Aorta (tissue), 5 donors: Measurements from ENCODE around the gene HNMT. TPM values are rescaled to one million over a fixed set of nuclear protein-coding genes. Genes with fewer than 3 reads are reported as not detected.
A peak's percentile ranks its signal among the peaks of the same experiment; 100 is the strongest.

Experiments used
- ATAC-seq: fragments of 200-7000 bp; cut with Tn5 transposase; one replicate; pipeline ENCODE4 v1.9.1; 2022; ENCODE audit warnings: moderate library complexity; ENCODE audit not compliant: low FRiP score
- DNase-seq, 2 donors: peaks; one replicate each; pipeline ENCODE4 v3.0.0-alpha.2; 2020
- H3K27ac ChIP-seq, 2 donors: one replicate each; pipeline ENCODE4 v1.5.1; 2013; ENCODE audit warnings: low read length in 2 of 2, mild to moderate bottlenecking in 2 of 2, moderate library complexity in 2 of 2, control low read depth in 1 of 2, inconsistent platforms in 1 of 2, low read depth in 1 of 2
- H3K27me3 ChIP-seq, 2 donors: one replicate each; pipeline ENCODE4 v1.6.1; 2013; ENCODE audit warnings: control low read depth in 1 of 2, low read length in 1 of 2, mild to moderate bottlenecking in 1 of 2, moderate library complexity in 1 of 2; ENCODE audit not compliant: insufficient read depth in 2 of 2, control insufficient read depth in 1 of 2
- H3K36me3 ChIP-seq, 2 donors: one replicate each; pipeline ENCODE4 v1.6.1; 2013; ENCODE audit warnings: control low read depth in 1 of 2, low read length in 1 of 2, mild to moderate bottlenecking in 1 of 2; ENCODE audit not compliant: insufficient read depth in 2 of 2, control insufficient read depth in 1 of 2
- H3K4me1 ChIP-seq, 2 donors: one replicate each; pipeline ENCODE4 v1.6.1; 2013; ENCODE audit warnings: low read length in 2 of 2, control low read depth in 1 of 2, mild to moderate bottlenecking in 1 of 2, moderate library complexity in 1 of 2; ENCODE audit not compliant: insufficient read depth in 2 of 2, control insufficient read depth in 1 of 2
- H3K4me3 ChIP-seq, 2 donors: one replicate each; pipeline ENCODE4 v1.5.1; 2013; ENCODE audit warnings: low read length in 2 of 2, control low read depth in 1 of 2, mild to moderate bottlenecking in 1 of 2
- H3K9me3 ChIP-seq: one replicate; pipeline ENCODE4 v1.6.1; 2013; ENCODE audit warnings: mild to moderate bottlenecking, low read length; ENCODE audit not compliant: control insufficient read depth
- WGBS, 2 donors: extraction: QIAGEN DNeasy Blood & Tissue Kit; methylation state at CpG; one replicate each; pipeline ENCODE4 v1.1.7; 2013; 5-methylcytosine and 5-hydroxymethylcytosine counted together
- intact Hi-C, 2 donors: fragments of 100-400 bp; cut with DNase I; formaldehyde crosslinking; loops; one replicate each; pipeline versions ENCODE4 v1.14.2 to v1.15.0; 2022
- polyA plus RNA-seq, 2 donors: library from polyadenylated mRNA; stranded (reverse); fragments of 200-250 nt; gene quantifications; one replicate each; pipeline ENCODE4 v1.2.3, GENCODE V29; 2013
- total RNA-seq, 2 donors: library from RNA; stranded (reverse); fragmentation: NEBNext Ultra II Directional; extraction: Animal tissue kit (Norgen Biotek cat#: 25700); gene quantifications; one replicate each; pipeline ENCODE4 v1.2.1, GENCODE V29; 2021
- donor health status: healthy with polysubstance abuse.
- donor health status: Bipolar disorder and iron deficiency.
- donor health status: DM: no; HTN: no; CAD: no.
- donor health status: DM: no; HTN: no; CAD: no.
- donor health status: DM: yes; HTN: yes; CAD: no.

Gene HNMT
- total and polyA plus RNA-seq, 4 donors, result 35.8 to 102 (median 74.1) TPM

DNA sequence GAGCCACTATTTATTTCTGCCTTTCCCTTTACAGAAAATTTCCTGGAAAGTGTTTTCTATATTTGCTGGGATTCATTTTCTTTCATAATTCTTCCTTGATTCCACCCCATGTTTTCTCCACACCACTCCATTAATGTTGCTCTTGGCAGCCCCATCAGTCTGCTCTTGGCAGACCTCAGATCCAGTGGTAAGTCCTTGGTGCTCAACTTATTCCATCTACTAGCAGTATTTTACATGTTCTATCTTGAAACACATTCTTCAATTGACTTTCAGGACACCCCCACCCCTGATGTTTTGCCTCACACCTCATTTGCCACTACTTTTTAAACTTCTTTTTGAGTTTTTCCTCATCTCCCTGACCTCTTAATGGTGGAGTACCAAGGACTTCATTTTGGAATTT, 65.0 kb downstream of the HNMT start:
- intact Hi-C loops, result no loop called here
- peak in 1 of 2 donors; percentile 58 for DNase-seq
- no peaks in the 10 kb centered on the region for H3K36me3 ChIP-seq
- H3K27me3 ChIP-seq, result no peaks in the 10 kb centered on the region
- H3K9me3 ChIP-seq, result no peaks in the 10 kb centered on the region
- peaks cover 0 to 6% of the 10 kb centered on the region in 2 donors for H3K4me1 ChIP-seq
- H3K4me3 ChIP-seq, result no peak overlapping the region
- ATAC-seq, result peak; percentile 82
- H3K27ac ChIP-seq, result no peak overlapping the region

DNA sequence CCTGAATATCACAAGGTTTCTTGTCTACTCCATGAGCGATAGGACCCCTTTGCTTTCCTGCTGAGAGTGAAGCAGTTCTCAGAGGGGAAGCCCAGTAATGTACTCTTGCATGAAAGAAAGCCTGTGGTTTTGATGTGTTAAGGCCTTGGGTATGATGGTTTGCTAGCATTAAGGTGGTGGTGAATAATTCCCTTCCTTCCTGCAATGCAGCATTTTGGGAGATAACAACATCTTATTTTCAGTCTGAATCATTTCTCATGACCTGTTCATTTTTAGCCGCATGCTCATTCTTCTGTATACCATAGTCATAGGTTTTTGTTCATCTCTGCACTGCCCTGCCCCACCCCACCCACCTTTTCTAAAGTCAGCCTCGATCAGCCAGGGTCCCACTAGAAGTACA, 66.2 kb downstream of the HNMT start:
- Histone ChIP-seq H3K4me1 (peaks cover 0 to 6% of the 10 kb centered on the region in 2 donors), H3K36me3 (no peaks in the 10 kb centered on the region), H3K9me3 (no peaks in the 10 kb centered on the region), H3K27ac (no peak overlapping the region), H3K4me3 (no peak overlapping the region), H3K27me3 (no peaks in the 10 kb centered on the region)
- 91% methylated on average over 3 of the region's 3 CpGs for WGBS, 2 donors
- ATAC-seq (no peak), DNase-seq (no peak)
- intact Hi-C loops, result no loop called here

DNA sequence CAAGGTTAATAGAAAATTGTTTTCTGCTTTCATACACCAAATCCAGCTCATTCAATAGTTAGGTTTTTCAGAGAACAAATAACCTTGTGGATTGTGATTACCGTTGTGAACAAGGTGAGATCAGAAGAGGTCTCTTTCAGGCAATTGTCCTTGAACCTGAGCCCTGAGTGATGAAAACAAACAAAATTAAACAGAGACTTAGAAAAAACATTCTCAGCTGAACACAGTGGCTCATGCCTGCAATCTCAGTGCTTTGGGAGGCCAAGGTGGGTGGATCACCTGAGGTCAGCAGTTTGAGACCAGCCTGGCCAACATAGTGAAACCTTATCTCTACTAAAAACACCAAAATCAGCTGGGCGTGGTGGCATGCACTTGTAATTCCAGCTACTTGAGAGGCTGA, 68.1 kb downstream of the HNMT start:
- DNase-seq (no peak), ATAC-seq (no peak)

DNA sequence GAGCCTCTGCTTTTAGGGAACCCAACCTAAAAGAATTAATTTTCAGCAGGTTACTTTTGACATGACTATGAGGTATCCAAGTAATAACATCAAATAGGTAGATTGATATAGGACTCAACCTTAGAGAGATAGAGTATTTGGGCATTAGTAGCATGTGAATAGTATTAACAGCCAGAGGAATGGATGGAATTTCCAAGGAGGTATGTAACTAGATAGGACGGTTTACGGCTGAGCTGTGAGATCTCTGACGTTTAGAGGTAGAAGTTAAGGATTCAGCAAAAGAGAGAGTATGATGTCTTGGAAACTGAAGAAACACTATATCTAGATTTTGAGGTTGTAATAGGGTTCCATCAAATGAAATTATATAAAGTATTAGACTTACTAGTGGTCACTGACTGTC, 70.3 kb downstream of the HNMT start:
- WGBS, 2 donors, result 93 to 95% methylated on average over 3 of the region's 3 CpGs
- Histone ChIP-seq H3K4me1 (peaks cover 0 to 3% of the 10 kb centered on the region in 2 donors), H3K27me3 (no peaks in the 10 kb centered on the region), H3K9me3 (no peaks in the 10 kb centered on the region), H3K4me3 (no peak overlapping the region), H3K27ac (no peak overlapping the region), H3K36me3 (no peaks in the 10 kb centered on the region)
- ATAC-seq, result no peak
- intact Hi-C loops, result no loop called here
- DNase-seq, result no peak

More for the DNA sequence above, 68.1 kb downstream of the HNMT start:
- H3K27ac ChIP-seq, result no peak overlapping the region
- no peaks in the 10 kb centered on the region for H3K27me3 ChIP-seq
- no peaks in the 10 kb centered on the region for H3K9me3 ChIP-seq
- 87 to 93% methylated on average over 2 of the region's 2 CpGs for WGBS, 2 donors
- no peaks in the 10 kb centered on the region for H3K36me3 ChIP-seq
- intact Hi-C loops, result no loop called here
- H3K4me3 ChIP-seq, result no peak overlapping the region
- peaks cover 0 to 4% of the 10 kb centered on the region in 2 donors for H3K4me1 ChIP-seq

DNA sequence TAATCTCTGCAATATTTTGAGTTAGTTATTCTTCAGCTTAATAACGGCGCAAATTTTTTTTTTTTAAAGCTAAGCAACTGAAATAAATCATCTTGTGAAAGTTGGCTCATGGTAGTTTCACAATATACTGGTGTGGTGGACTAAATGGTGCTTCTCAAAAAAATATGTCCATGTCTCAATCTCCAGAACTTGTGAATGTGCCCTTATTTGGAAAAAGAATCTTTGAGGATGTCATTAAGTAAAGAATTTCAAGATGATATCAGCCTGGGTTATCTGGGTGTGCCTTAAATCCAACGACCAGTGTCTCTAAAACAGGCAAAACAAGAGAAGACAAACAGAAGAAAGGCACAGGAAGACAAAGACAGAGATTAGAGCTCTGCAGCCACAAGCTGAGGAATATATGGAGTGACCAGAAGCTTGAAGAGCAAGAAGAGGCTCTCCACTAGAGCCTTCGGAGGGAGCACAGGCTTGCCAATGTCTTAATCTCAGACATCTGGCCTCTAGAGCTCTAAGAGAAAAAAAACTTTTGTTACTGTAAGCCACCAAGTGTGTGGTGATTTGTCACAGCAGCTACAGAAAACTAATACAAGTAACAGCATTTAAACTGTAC, 71.4 kb downstream of the HNMT start:
- intact Hi-C loops, result no loop called here
- Histone ChIP-seq H3K4me3 (no peak overlapping the region), H3K36me3 (no peaks in the 10 kb centered on the region), H3K27ac (no peak overlapping the region), H3K4me1 (no peaks in the 10 kb centered on the region), H3K27me3 (no peaks in the 10 kb centered on the region), H3K9me3 (no peaks in the 10 kb centered on the region)
- ATAC-seq, result no peak
- DNase-seq, result no peak
- 67 to 71% methylated on average over 4 of the region's 4 CpGs for whole genome bisulfite sequencing, 2 donors

DNA sequence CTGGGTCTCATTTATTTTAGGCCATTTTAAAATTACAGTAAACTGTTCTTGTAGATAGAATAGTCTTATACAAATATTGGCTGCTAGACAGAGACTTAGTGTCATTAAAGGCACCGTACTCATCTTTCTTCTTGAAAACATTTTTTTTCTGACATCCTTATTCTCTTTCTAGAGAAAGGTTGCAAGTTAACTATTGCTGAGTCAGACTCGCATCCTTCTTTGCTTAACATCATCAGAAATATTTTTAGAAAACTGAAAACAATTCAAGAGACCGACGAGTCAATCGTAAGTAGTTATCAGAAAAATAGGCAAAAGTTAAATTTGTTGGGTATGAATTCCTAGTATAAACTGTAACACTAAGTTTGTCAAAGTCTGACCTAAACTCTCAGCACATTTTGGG, 72.2 kb downstream of the HNMT start:
- intact Hi-C loops, result no loop called here
- H3K9me3 ChIP-seq, result no peaks in the 10 kb centered on the region
- H3K27ac ChIP-seq, result no peak overlapping the region
- H3K27me3 ChIP-seq, result no peaks in the 10 kb centered on the region
- 42 to 46% methylated on average over 5 of the region's 5 CpGs for WGBS, 2 donors
- H3K4me1 ChIP-seq, result no peaks in the 10 kb centered on the region
- no peaks in the 10 kb centered on the region for H3K36me3 ChIP-seq
- ATAC-seq (no peak), DNase-seq (no peak)
- H3K4me3 ChIP-seq, result no peak overlapping the region

DNA sequence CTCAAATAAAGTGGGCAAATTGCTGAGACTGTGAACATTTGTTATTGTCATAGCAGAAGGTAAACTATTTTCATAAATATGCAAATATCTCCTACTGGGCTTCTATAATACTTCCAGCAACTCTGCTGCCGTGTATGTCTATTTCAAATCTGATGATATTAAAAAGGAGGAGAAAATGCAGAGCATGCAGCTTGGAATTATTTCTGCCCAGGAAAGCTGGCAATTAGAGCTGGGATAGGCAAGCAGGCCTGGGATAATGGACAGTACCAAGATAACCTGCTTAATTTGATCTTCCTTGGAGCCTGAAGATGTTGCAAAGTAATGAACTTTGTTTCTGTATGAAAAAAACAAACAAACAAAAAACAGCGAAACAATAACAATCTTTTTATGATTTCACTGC, 72.8 kb downstream of the HNMT start:
- no peak for DNase-seq
- Histone ChIP-seq H3K4me3 (no peak overlapping the region), H3K27ac (no peak overlapping the region), H3K9me3 (no peaks in the 10 kb centered on the region), H3K4me1 (no peaks in the 10 kb centered on the region), H3K36me3 (no peaks in the 10 kb centered on the region), H3K27me3 (no peaks in the 10 kb centered on the region)
- intact Hi-C loops, result no loop called here
- ATAC-seq, result no peak
- WGBS, 2 donors, result 88 to 90% methylated on average over 2 of the region's 2 CpGs

DNA sequence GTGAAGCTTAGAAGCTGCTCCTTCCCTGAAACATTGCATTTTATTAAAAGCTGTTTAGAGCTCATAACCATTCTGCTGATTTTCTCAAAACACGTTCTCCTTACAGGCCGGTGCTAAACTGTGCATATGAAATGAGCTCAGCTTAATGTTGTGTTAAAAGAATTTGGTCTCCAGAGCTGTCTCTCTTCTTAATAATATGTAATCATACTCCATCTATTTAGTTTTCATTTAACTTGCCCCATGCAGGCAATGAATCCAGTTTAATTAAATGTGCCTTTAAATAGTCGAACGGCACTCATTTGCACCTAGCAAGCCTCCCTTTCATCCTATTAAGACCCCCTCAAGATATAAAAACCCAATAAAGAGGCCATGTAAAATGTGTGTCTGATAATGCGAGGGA, 76.3 kb downstream of the HNMT start:
- ATAC-seq, result no peak
- Histone ChIP-seq H3K27ac (no peak overlapping the region), H3K4me3 (no peak overlapping the region), H3K4me1 (no peaks in the 10 kb centered on the region), H3K9me3 (no peaks in the 10 kb centered on the region), H3K36me3 (no peaks in the 10 kb centered on the region), H3K27me3 (no peaks in the 10 kb centered on the region)
- intact Hi-C loops, result no loop called here
- 76 to 84% methylated on average over 5 of the region's 5 CpGs for WGBS, 2 donors
- no peak for DNase-seq

DNA sequence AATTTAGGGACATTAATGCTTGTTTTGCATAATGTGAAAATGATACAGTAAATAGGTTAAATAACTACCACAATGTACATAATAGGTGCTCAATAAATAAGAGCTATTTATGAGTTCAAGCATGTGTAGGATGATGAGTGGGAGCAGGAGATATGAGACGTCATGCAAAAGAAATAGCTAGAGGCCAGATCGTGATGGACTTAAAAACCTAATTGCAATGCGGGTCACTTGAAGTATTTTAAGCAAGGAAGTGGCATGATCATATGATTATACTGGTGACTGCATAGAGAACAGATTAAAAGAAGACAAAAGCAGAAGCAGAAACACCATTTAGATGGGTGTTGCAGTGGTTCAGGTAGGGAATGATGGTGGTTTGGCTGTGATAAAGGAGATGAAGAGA, 78.0 kb downstream of the HNMT start:
- WGBS, 2 donors, result 92 to 94% methylated on average over 3 of the region's 3 CpGs
- Histone ChIP-seq H3K9me3 (no peaks in the 10 kb centered on the region), H3K4me3 (no peak overlapping the region), H3K27me3 (no peaks in the 10 kb centered on the region), H3K36me3 (no peaks in the 10 kb centered on the region), H3K4me1 (no peaks in the 10 kb centered on the region), H3K27ac (no peak overlapping the region)
- DNase-seq (no peak), ATAC-seq (no peak)
- intact Hi-C loops, result no loop called here
